T-helper 22 cell (primary cell): ENCODE measurements around the gene SHQ1.
"Not testable (repeated sequence)": the region's sequence is repeated elsewhere in the genome, so short reads cannot be mapped to it uniquely, and the experiment has no call there.

ENCODE experiments used
- DNase-seq: peaks from one replicate; pipeline ENCODE4 v3.0.0-alpha.2; 2020; ENCODE audit warnings: low read depth

The SHQ1 gene

GRCh38 chr3:72800869-72801268 lies 47.4 kb downstream of the SHQ1 start:
- no peak for DNase-seq

- no peak for DNase-seq
Measured at GRCh38 chr3:72798552-72799195, 49.6 kb downstream of the SHQ1 start.

GRCh38 chr3:72797773-72798543 lies 50.3 kb downstream of the SHQ1 start:
- DNase-seq, result no peak

GRCh38 chr3:72794079-72794478 lies 54.2 kb downstream of the SHQ1 start:
- no peak for DNase-seq

- DNase-seq, result no peak
Measured at GRCh38 chr3:72791161-72791560, 57.1 kb downstream of the SHQ1 start.

- no peak for DNase-seq
Measured at GRCh38 chr3:72789786-72790185, 58.5 kb downstream of the SHQ1 start.

- not testable (repeated sequence) for DNase-seq
Measured at GRCh38 chr3:72788232-72788631, 60.0 kb downstream of the SHQ1 start.

GRCh38 chr3:72786668-72787067 lies 61.6 kb downstream of the SHQ1 start:
- DNase-seq, result no peak

GRCh38 chr3:72784226-72784625 lies 64.0 kb downstream of the SHQ1 start:
- DNase-seq, result no peak

GRCh38 chr3:72782521-72782920 lies 65.7 kb downstream of the SHQ1 start:
- DNase-seq, result no peak

GRCh38 chr3:72769758-72770540 lies 78.3 kb downstream of the SHQ1 start:
- DNase-seq, result no peak

GRCh38 chr3:72768936-72769335 lies 79.3 kb downstream of the SHQ1 start:
- no peak for DNase-seq

- DNase-seq, result no peak
Measured at GRCh38 chr3:72768481-72768880, 79.8 kb downstream of the SHQ1 start.

- no peak for DNase-seq
Measured at GRCh38 chr3:72768006-72768441, 80.2 kb downstream of the SHQ1 start.

GRCh38 chr3:72766866-72767265 lies 81.4 kb downstream of the SHQ1 start:
- DNase-seq, result no peak

- no peak for DNase-seq
Measured at GRCh38 chr3:72763751-72764440, 84.3 kb downstream of the SHQ1 start.

- DNase-seq, result no peak
Measured at GRCh38 chr3:72761410-72761809, 86.8 kb downstream of the SHQ1 start.

GRCh38 chr3:72760225-72760624 lies 88.0 kb downstream of the SHQ1 start:
- no peak for DNase-seq

GRCh38 chr3:72756900-72757299 lies 91.3 kb downstream of the SHQ1 start:
- DNase-seq, result no peak

GRCh38 chr3:72754582-72754981 lies 93.7 kb downstream of the SHQ1 start:
- no peak for DNase-seq

GRCh38 chr3:72753495-72753894 lies 94.8 kb downstream of the SHQ1 start:
- DNase-seq, result no peak

- DNase-seq, result no peak
Measured at GRCh38 chr3:72750405-72750965, 97.8 kb downstream of the SHQ1 start.
